K562 (cell line): ENCODE measurements around the gene TLL1. TPM values are rescaled to one million over a fixed set of nuclear protein-coding genes. Genes with fewer than 3 reads are reported as not detected.

ENCODE experiments used
- ATF3 ChIP-seq, 2 experiments: fragments of 450-650 bp in 1 of 2; sonication (generic) in 1 of 2; formaldehyde crosslinking in 1 of 2; IDR thresholded peaks in 1 of 2; conservative IDR thresholded peaks in 1 of 2; 2 replicates each; pipeline versions ENCODE4 v1.6.1 to v1.8.1; 2016 to 2023; ENCODE audit warnings: mild to moderate bottlenecking in 2 of 2, moderate library complexity in 2 of 2, inconsistent platforms in 1 of 2, missing genetic modification reagents in 1 of 2
- CBX1 ChIP-seq: sonication (generic); IDR thresholded peaks from 2 replicates; pipeline ENCODE4 v1.6.1; 2016; ENCODE audit warnings: antibody characterized with exemption, low read depth, mild to moderate bottlenecking
- CBX5 ChIP-seq: IDR thresholded peaks from 2 replicates; pipeline ENCODE4 v1.6.1; 2014; ENCODE audit warnings: low read depth, borderline replicate concordance
- EGR1 ChIP-seq: fragments of 450-650 bp; conservative IDR thresholded peaks from 2 replicates; pipeline ENCODE4 v1.6.1; 2017; ENCODE audit warnings: mild to moderate bottlenecking
- ETS2 ChIP-seq: IDR thresholded peaks from 2 replicates; pipeline ENCODE4 v1.6.1; 2016; ENCODE audit warnings: borderline replicate concordance, missing genetic modification characterization, mild to moderate bottlenecking, moderate library complexity, missing compliant biosample characterization; ENCODE audit not compliant: poor library complexity, severe bottlenecking
- POLR2AphosphoS2 ChIP-seq: IDR thresholded peaks from 2 replicates; pipeline ENCODE4 v1.6.1; 2012; ENCODE audit warnings: low read length, improper control_type of control experiment
- RAD21 ChIP-seq, 2 experiments: fragments of 250-450 bp in 1 of 2; fragments of 450-650 bp in 1 of 2; sonication (Bioruptor Pico) in 1 of 2; formaldehyde crosslinking in 1 of 2; IDR thresholded peaks in 1 of 2; conservative IDR thresholded peaks in 1 of 2; 2 replicates each; pipeline versions ENCODE4 v1.4.0 to v1.8.0; 2020 to 2022; ENCODE audit warnings: mild to moderate bottlenecking in 2 of 2, moderate library complexity in 1 of 2
- RBM34 ChIP-seq: fragments of 200-400 bp; formaldehyde crosslinking; IDR thresholded peaks from 2 replicates; pipeline ENCODE4 v1.6.1; 2018; ENCODE audit warnings: low read length, borderline replicate concordance; ENCODE audit not compliant: insufficient read depth
- ZNF436 ChIP-seq: fragments of 250-450, 450-650 bp; sonication (Bioruptor Pico); formaldehyde crosslinking; IDR thresholded peaks from 2 replicates; pipeline ENCODE4 v1.7.0; 2020; ENCODE audit warnings: mild to moderate bottlenecking
- polyA plus RNA-seq, 8 experiments: library from polyadenylated mRNA; depleted of rRNA in 4 of 8; stranded (reverse) in 5 of 8; unstranded in 3 of 8; fragments of >200 nt; fragmentation: Nextera tagmentation in 2 of 8; fragmentation: Illumina TruSeq in 1 of 8; extraction: Ambion mirVana in 2 of 8; extraction: Trizol in 1 of 8; gene quantifications; 2 replicates each; pipeline versions ENCODE4 v1.2.1 to v1.2.3, GENCODE V29; 2011 to 2014; ENCODE audit warnings: inconsistent platforms in 1 of 8, missing spikeins in 1 of 8
- total RNA-seq, 7 experiments: library from RNA; depleted of rRNA in 6 of 7; stranded (reverse); fragments of >200 nt in 6 of 7; fragmentation: Illumina TruSeq in 2 of 7; extraction: Trizol in 2 of 7; gene quantifications; 2 replicates each; pipeline versions ENCODE4 v1.2.1 to v1.2.3, GENCODE V29; 2011 to 2021; ENCODE audit warnings: low replicate concordance in 1 of 7
- TF ChIP-seq, protein P1 (sequence below): fragments of 450-650 bp; formaldehyde crosslinking; IDR thresholded peaks from 2 replicates; pipeline ENCODE4 v1.4.0; 2020; ENCODE audit warnings: mild to moderate bottlenecking, moderate library complexity

The TLL1 gene
- total and polyA plus RNA-seq, 9 of the 15 experiments (the other 6 are each of a cell fraction or from before 2014, with no cell fraction given), result not detected

- TF ChIP-seq, protein P1, sequence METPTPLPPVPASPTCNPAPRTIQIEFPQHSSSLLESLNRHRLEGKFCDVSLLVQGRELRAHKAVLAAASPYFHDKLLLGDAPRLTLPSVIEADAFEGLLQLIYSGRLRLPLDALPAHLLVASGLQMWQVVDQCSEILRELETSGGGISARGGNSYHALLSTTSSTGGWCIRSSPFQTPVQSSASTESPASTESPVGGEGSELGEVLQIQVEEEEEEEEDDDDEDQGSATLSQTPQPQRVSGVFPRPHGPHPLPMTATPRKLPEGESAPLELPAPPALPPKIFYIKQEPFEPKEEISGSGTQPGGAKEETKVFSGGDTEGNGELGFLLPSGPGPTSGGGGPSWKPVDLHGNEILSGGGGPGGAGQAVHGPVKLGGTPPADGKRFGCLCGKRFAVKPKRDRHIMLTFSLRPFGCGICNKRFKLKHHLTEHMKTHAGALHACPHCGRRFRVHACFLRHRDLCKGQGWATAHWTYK (CRISPR knock-in tag), result no peak
- TF ChIP-seq CBX1, result no peak
- no peak for TF ChIP-seq RBM34
- no peak for TF ChIP-seq ATF3 (IDR thresholded peaks at IDR 0.05)
- TF ChIP-seq ATF3 (CRISPR knock-in tag; conservative IDR thresholded peaks at IDR 0.05), result no peak
- no peak for TF ChIP-seq EGR1
- peak; percentile 73 to 74 for TF ChIP-seq RAD21 (CRISPR knock-in tag; conservative IDR thresholded peaks at IDR 0.05 in 1 of 2, IDR thresholded peaks at IDR 0.05 in 1 of 2)
- TF ChIP-seq CBX5, result no peak
- no peak for TF ChIP-seq ETS2
- TF ChIP-seq POLR2AphosphoS2, result no peak
- TF ChIP-seq ZNF436 (CRISPR knock-in tag), result no peak
Observed at GRCh38 chr4:166091912-166092510, 219.0 kb downstream of the TLL1 start (continued).
